GM18511 (cell line): ENCODE measurements around the gene MSMP.

ENCODE experiments used
- ATAC-seq: cut with Tn5 transposase; IDR thresholded peaks from one replicate; pipeline ENCODE4 v1.9.1; 2021; ENCODE audit warnings: mild to moderate bottlenecking, moderate library complexity; ENCODE audit not compliant: unreplicated experiment

The MSMP gene

DNA sequence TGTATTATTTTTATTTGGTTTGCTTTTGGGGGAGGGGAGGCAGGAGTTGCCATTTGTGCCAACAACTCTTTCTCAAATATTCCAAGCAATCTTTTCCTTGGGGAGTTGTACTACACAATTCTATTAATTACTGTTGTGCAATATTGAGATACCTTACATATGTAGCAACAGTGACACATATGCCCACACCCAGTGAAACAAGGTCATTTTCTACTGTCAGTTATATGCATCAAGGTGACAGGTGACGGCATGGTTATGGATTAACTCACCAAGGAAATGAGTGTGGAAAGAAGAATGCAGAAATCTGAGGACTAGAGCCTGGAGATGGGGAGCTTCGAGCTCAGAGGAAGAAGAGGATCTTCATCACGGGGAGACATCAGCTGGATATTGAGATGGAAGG is 17.9 kb upstream of the MSMP start:
- ATAC-seq: no peak

GRCh38 chr9:35771534-35771933 is 17.5 kb upstream of the MSMP start:
- ATAC-seq: no peak

DNA sequence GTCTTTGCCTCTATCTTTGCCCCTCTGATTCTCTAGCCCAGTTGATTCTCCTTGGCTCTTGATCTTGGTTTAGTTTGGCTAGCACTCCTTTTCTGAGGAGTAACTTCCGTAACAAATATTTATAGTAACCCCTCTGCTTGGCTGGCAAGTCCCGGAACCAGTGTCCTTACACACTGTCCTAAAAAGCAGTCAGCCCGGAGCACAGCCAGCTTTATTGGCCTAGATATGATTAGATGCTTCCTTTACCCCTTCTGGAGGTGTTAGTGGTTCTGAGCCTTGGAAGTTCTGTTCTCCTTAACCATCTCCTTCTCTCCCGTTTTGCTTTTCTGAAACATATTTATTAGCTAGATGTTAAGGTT is 17.0 kb upstream of the MSMP start:
- no peak for ATAC-seq

DNA sequence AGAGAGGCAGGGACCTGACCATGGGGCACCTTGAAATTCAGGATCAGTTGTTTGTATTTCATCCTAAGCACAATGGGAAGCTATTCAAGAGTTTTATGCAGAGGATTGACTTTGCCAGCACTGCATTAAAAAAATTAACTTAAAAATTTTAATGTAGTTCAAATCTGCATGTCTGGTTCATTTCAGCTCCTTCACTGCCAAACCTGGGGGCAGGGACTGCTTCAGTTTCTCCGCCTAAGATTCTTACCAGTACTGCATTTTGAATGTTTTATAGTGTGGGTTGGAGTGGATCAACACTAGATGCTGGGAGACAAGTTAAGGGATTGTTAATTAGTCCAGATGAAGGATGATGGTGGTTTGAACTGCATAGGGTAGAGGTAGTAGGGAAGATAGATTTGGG is 15.7 kb upstream of the MSMP start:
- ATAC-seq: no peak

DNA sequence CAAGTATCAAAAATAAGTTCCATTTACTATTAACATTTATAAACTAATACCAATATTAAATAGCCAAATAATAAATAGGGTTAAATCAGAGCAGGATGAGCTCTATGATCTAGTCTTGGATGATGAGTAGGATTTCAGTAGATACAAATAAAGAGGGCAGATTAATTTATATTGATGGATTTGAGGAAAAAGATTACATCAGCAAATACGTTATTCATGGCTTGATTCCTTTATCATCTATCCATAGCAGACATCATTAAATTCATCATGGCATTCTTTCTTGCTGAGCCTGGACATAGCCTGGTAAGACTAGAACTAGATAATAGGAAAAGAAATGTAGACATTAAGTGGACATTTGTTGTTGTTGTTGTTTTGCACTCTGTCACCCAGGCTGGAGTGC is 13.4 kb upstream of the MSMP start:
- ATAC-seq: no peak

DNA sequence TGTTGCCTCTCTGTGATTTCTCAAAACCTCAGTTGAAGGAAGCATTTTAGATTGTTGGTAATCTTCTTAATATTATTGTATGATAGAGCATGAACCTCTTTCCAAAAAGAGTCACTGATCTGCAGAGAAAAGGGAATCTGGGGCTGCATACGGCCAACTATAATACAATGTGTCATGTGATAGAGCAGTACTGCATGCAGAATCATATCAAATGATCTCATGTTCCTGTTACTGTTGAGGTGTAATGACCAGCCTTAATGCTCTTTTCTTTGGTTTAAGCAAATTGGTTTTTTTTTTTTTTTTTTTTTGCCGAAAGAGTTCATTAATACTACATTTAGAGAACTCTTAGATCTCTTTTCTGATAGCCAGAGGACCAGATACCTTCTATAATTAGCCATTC is 12.9 kb upstream of the MSMP start:
- ATAC-seq: no peak

GRCh38 chr9:35763803-35764202 is 9.7 kb upstream of the MSMP start:
- no peak for ATAC-seq

DNA sequence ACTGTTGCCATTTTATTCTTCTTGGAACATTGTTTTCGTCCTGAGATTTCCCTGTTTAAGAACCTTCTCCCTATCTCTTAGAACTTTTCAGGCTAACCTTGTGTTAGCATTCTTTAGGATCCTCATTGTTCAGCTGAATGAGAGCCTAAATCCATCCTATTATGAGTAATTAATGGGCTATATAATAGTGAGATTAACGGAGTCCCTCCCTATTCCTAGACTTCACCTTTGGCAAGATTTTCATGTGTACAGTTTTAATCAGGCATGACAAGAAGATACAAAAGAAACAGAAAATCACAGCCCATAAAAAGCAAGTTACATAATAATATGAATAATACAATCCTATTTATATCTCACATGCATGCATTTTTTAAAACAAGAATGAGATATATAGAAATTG is 9.1 kb upstream of the MSMP start:
- no peak for ATAC-seq

GRCh38 chr9:35760651-35761050 is 6.6 kb upstream of the MSMP start:
- ATAC-seq: no peak

DNA sequence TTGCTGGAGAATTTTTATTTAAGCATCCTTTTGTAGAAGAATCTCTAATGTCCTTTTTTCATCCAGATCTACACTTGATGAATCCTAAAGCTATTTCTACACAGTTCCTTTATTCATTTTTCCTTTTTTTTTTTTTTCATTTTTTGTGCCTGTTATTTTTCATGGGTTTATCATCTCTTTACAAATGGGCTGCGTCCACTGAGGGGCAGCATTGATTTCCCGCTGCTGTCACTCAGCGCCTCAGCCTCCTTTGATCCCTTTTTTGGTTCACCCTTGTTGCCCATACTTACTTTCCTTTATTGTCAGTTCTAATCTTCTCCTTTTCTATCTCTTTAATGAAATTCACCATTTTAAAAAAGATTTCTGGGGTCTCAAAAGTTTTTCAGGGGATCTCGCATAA is 5.7 kb upstream of the MSMP start:
- no peak for ATAC-seq

- no peak for ATAC-seq
These were observed 4.5 kb upstream of the MSMP start for GRCh38 chr9:35758475-35759050.

DNA sequence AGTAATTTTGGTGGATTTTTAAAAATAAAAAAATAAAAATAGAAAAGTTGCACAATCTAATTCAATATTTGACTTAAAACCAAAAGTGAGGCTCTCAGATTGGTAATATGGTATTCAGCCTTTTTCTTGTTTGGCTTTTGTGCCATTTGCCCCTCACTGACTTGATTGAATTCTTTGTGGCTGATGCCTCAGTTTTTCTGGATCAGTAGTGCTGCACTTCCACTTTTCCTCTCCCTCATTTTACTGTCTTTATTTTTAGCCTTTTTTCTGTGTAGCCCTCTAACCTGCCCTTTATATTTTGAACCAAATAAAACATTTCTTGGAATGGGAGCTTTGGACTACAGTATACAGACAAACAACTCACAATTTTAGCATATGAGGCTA is 3.8 kb upstream of the MSMP start:
- no peak for ATAC-seq

DNA sequence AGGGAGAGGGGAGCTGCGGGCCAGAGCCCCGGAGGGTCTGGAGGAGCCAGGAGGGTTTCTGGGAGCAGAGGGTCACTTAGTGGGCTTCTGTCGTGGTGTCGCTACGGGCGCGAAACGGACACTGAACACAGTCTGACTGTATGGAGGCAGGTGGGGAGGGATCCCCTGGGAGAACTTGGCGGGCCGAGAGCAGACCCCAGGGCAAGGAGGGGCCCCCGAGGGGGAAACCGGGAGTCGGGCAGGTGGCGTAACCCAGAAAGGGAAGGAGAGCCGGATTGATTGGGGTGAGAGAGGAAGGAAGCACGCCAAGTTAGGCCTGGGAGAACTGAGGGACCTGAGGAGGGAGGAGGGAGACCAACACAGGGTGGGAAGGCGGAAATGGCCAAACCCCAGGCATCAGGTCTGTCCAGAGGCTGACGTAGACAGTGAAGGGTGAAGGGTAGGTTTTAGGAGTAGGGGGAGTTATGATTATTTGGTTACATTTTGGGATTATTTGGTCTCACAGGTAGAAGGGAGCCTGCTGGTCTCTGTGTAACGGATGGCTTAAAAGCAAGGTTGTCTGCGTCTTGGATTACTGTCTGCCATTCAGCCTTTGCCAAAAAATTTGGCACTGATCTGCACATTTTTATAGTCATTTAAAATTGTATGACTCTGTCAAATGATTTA is 3.3 kb upstream of the MSMP start:
- ATAC-seq: peak; percentile 54

- peak; percentile 73 for ATAC-seq
These were observed 2.5 kb upstream of the MSMP start for GRCh38 chr9:35756275-35757225.

DNA sequence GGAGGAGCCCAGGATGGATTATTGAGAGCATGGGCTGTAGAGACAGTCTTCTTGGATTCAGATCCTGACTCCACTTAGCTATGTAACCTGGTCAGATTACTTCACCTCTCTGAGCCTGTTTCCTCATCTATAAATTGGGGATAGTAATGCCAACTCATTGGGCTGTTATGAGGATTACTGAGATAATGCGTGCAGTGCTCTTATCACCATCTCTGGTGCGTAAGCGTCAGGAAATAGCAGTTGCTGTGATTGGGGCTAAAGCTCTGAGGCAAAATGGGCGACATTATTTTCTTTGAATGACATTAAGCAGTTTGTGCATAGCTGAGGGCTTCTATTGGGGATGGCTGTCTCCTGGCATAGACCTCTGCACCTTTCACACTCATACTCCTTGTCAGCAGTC is 995 bp upstream of the MSMP start:
- no peak for ATAC-seq

GRCh38 chr9:35753466-35753865 is 610 bp downstream of the MSMP start:
- ATAC-seq: no peak

DNA sequence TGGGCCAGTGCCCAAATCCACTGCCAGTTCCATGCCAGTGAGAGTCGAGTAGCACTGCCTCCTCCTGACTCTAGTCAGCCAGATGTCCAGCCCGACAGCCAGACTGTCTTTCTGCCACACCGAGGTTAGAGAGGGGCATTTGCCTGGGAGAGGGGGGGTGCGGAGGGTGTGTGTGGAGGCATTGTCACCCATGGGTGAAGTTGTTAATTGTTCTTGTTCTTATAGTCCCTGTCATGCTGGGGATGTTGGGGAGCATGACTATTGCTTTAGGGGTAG is 3.9 kb downstream of the MSMP start:
- ATAC-seq: no peak

DNA sequence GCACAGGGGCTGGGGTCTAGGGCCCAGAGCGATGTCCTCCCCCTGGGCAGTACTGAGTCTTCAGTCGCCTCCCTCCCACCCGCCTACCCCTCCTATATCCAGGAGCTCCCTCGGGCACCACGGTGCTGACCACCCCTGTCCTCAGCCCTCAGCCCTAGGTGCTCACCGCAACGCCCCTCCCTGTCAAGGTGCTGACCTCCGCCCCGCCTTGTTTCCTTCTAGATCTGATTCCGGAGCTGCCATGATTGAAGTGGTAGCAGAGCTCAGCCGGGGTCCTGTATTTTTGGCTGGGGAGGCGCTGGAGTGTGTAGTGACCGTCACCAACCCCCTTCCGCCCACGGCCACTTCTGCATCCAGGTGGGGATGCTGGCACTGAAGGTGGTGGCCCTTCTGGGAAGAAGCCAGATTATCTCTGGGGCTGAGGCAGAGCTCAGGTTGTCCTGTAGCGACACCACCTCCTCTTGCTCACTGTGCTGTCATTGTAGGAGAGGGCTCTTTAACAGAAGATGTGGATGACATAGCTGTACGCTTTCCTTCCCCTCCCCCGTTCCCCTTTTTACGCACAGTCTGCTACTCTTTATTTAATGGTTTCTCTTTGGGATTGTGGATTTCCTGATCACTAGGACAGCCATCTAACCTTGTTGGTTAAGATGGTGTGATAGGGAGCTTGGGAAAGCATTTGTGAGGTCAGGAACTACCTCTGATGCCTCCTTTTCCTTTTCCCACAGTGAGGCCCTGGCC is 4.4 kb downstream of the MSMP start:
- peak; percentile 55 for ATAC-seq

DNA sequence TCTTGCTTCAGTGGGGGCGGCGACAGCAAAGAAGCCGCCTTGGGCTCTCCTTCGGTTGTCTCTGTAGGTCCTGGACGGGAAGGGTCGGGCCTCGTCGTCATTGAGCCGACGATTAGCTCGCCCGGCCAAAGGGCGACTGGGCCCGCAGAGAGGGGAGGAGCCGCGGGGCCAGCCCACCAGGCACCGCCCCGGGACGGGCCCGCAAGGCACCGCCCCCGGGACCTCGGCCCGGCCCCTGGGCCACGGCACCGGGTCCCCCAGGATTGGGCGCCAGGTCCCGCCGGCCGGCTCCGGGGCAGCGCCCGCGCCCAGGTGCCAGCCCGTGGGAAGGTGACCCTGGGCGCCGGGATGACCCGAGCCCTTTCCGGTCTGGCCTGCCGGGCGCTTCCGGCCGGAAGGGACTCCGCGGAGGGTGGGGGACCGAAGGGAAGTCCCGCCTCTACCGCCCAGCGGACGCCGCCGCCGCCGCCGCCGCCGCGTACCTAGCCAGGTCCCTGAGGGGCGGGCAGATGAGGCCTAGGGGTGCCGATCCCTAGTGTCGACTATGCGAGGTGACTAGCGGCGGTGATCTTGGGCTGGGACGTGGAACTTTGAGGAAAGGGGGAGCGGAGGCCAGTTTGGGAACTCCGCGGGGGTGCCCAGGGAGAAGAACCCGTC is 5.1 kb downstream of the MSMP start, which contains the start of the genes GBA2 and RGP1:
GBA2 (minus strand) TSS at position 371 of the 657 bp plus-strand sequence. CDS start 524 bp downstream, outside the sequence.
RGP1 (plus strand) TSS at position 430 of the 657 bp plus-strand sequence. CDS start 469 bp downstream, outside the sequence.
- peak; percentile 87 for ATAC-seq

DNA sequence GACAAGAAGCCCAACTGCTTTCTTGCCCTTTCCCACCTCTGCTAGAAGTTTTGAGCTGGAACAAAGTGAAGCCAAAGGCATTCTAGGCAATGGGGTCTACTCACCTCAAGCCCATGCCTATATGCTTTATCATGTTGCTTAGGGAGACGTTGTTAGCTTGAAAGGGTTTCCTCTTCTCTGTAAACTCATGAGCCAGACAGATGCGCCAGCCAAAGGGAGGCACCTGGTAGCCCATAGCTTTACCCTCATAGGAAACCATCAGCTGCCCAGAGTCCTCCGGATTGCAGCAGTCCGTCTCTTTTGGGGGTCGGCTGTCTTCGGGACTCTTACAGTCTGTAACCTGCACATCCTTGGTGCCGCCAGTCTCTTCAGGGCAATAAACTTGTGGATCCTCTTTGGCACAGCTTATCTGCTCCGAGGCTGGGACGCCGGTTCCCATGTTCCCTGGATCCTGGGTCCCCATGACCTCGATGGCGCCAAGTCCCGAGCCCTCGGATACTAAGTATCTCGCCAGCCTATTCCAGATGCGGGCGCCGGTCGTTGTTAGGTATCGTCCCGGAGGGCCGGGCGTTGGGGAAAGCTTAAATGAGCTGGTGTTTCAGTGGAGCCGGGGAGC is 5.7 kb downstream of the MSMP start:
- ATAC-seq: no peak
